ENCODE data around the gene AP1B1.

- no peak for TF ChIP-seq CTCF (IDR thresholded peaks at IDR 0.05; ENCODE audit: poor library complexity)
- TF ChIP-seq EZH2 (IDR thresholded peaks at IDR 0.05; ENCODE audit: borderline replicate concordance), result no peak
Observed at GRCh38 chr22:29342177-29342576, 46.2 kb downstream of the AP1B1 start.
